GM19395 (cell line): ENCODE results near the gene SP1.
"Not testable (repeated sequence)": the region's sequence is repeated elsewhere in the genome, so short reads cannot be mapped to it uniquely, and the experiment has no call there.

Experiments used
- ATAC-seq: cut with Tn5 transposase; IDR thresholded peaks from one replicate; pipeline ENCODE4 v1.9.1; 2021; ENCODE audit warnings: mild to moderate bottlenecking, moderate library complexity; ENCODE audit not compliant: unreplicated experiment

Gene SP1

DNA sequence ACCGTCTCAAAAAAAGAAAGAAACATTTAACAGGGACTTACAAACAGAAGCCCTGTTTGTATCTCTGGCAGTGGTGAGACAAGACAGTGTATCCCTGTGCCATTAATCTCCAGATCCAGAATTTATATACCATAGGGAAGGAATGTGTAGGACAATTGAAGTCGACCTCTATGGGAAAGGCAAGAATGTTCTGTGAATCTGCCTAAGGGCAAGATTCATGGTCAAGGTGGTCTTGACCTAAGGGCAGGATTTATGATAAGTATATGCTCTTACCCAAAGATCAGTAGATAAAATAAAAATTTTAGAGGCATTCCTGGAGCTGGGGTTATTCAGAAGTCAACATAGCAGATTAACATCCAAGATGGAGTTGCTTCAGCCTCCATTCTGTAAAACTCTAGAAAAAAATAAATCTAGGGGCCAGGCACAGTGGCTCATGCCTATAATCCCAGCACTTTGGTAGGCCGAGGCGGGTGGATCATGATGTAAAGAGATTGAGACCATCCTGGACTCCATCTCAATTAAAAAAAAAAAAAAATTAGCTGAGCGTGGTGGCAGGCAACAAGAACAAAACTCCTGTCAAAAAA lies 21.0 kb upstream of the SP1 start:
- ATAC-seq = no peak

DNA sequence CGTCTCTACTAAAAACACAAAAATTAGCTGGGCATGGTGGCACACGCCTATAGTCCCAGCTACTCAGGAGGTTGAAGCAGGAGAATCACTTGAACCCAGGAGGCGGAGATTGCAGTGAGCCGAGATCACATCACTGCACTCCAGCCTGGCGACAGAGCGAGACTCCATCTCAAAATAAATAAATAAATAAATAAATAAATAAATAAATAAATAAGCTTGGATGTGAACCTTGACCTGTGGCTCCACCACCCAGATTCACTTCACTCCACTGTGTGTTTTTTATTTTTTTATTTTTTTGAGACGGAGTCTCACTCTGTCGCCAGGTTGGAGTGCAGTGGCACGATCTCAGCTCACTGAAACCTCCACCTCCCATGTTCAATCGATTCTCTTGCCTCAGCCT lies 18.3 kb upstream of the SP1 start:
- not testable (repeated sequence) for ATAC-seq

DNA sequence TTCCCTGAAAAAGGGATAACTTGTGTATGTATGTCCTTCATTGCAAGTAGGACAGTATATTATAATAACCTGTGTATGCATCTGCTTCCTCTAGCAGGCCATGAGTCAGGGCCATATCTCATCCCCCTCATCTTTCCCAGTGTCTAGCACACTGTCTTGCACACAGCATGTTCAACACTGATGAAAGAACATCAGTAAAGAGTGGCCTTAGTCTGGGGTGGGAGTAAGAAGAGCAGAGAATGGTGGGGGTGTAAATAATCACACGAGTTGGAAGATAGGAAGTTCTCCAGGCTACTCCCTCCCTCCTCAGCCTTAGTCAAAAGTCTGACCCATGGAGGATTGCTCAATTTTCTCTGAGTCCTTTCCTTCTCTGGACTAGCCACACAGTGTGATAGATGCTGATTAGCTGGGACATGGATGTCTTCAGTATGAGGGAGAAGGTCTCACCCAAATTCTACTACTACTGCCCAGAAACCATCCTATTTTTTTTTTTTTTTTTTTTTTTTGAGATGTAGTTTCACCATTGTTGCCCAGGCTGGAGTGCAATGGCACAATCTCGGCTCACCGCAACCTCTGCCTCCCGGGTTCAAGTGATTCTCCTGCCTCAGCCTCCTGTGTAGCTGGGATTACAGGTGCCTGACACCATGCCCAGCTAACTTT lies 14.6 kb upstream of the SP1 start:
- no peak for ATAC-seq

DNA sequence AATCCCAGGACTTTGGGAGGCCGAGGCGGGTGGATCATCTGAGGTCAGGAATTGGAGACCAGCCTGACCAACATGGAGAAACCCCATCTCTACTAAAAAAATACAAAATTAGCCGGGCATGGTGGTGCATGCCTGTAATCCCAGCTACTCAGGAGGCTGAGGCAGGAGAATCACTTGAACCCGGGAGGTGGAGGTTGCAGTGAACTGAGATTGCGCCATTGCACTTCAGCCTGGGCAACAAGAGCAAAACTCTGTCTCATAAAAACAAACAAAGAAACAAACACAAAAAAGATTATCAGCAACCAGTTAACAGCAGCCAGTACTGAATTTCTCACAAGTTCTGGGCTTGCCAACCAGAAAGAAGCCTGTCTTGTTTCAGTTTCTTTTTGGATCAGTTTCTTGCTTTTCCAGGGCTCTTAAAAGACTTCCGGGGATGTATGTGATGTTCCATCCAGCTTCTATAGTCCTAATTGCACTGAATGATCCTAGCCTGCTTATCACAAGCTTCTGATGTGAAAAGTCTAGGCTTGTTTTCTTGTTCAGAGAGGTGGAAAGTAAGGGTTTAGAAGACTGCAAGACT lies 6.3 kb upstream of the SP1 start:
- not testable (repeated sequence) for ATAC-seq

DNA sequence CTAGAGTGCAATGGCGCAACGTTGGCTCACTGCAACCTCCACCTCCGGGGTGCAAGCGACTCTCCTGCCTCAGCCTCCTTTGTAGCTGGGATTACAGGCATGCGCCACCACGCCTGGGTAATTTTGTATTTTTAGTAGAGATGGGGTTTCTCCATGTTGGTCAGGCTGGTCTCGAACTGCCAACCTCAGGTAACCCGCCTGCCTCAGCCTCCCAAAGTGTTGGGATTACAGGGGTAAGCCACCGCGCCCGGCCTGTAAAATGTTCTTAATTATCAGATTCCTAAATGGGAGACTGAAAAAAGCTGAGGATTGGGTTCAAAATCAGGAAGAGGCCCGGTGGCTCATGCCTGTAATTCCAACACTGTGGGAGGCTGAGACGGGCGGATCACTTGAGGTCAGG lies 5.7 kb upstream of the SP1 start:
- ATAC-seq = not testable (repeated sequence)

DNA sequence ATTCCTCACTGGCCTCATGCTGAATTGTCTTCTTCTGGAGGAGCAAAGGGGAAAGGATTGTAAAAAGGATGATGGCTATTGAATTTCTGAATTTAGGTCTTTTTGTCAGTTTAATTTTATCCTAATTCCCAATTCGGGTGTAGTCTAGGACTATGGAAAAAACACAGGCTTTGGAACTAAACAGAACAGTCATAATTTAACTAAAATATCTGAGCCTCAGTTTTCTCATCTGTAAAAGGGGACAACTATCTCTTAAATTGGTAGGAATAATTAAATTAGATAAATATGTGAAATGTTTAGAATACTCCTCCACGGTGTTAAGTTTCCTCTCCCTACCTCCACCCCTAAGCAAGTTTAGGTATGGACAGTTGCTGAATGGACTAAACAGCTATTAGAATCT lies 3.2 kb upstream of the SP1 start:
- ATAC-seq = no peak

GRCh38 chr12:53378222-53378621 lies 1.8 kb upstream of the SP1 start:
- no peak for ATAC-seq

DNA sequence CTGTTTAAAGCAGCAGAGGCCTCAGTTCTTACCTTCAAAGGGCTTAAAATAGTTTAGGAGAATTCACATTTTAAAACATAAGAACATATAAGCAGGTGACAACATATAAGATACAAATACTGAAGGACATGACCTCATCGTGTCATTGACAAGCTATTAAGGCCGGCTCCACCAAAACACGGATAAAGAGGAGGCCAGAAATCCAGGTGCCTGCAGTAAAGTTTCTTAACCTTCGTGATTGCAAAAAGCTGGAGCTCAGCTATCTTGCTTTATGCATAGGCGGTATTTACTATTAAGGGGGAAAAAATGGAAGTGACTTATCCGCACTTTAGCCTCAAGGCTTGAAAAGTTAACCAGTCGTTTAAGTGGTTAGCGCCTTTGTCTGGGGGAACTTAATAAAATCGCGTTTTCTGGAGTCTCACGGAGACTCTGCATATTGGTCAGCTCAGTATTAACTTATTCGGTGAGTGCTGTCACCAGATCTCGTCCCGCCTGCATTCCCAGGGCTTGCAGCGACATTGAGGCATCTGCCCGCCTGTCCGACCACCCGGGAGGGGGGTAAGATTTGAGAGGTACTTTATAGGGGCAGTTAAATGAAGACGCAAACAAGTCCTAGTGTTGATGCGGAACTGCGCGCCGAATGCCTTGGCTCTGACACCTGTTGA lies 1.1 kb upstream of the SP1 start:
- ATAC-seq = no peak

DNA sequence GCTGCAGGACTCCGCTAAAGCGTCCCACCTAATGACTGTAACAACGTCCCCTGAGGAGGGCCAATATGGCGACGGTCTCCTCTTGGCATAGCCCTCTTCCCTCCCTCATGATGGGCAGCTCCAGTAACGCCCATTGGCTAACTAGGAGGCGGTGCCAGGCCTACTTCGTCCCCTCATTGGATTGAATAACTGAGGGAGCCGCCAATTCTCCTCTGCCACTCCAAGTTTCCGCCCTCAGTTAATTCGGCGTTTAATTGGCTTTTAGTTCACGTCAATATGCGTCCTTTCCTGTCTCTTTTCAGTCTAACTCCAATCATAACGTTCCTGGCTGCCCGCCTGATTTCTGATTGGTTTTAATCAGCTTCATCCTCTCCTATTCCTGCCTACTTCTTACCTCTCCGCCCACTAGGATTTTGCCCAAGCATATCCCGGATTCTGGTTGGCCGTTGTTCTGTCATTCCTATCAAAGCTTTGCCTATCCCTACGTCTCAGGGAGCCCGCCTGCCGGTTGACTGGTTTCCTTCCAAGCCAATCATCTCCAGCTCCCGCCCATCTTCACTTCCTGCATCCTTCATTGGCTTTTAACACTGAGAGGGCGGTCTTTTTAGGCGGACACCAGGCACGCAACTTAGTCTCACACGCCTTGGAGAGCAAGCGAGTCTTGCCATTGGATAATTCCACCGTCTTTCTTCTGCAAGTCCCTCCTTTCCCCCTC lies 430 bp upstream of the SP1 start:
- peak; percentile 79 for ATAC-seq

GRCh38 chr12:53380794-53381730 lies 1.1 kb downstream of the SP1 start:
- no peak for ATAC-seq

DNA sequence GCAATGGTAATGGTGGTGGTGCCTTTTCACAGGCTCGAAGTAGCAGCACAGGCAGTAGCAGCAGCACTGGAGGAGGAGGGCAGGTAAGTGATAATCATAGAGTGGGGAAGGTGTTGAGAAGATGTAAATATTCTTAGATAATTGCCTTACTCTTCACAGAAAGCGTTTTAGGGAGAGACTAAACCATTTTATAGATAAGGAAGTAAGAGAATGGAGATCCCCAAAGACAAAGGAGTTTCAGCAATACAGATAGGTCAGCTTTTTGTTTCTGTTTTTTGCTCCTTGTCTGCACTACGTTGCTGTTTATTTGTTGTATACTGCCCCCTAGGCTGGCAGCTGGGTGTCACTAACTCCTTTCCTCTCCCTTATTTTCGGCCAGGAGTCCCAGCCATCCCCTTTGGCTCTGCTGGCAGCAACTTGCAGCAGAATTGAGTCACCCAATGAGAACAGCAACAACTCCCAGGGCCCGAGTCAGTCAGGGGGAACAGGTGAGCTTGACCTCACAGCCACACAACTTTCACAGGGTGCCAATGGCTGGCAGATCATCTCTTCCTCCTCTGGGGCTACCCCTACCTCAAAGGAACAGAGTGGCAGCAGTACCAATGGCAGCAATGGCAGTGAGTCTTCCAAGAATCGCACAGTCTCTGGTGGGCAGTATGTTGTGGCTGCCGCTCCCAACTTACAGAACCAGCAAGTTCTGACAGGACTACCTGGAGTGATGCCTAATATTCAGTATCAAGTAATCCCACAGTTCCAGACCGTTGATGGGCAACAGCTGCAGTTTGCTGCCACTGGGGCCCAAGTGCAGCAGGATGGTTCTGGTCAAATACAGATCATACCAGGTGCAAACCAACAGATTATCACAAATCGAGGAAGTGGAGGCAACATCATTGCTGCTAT lies 2.0 kb downstream of the SP1 start:
- no peak for ATAC-seq

- ATAC-seq = no peak
Observed at GRCh38 chr12:53383258-53383657, 3.3 kb downstream of the SP1 start.

DNA sequence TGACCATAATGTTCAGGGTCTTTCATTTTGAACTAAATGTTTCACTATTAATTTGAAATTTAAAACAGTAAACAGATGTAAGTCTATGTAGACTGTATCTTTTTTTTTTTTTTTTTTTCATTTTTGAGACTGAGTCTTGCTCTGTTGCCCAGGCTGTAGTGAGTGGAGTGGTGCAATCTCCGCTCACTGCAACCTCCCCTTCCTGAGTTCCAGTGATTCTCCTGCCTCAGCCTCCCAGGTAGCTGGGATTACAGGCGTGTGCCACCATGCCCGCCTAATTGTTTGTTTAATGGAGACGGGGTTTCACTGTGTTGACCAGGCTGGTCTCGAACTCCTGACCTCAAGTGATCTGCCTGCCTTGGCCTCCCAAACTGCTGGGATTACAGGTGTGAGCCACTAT lies 6.4 kb downstream of the SP1 start:
- not testable (repeated sequence) for ATAC-seq

GRCh38 chr12:53388932-53389331 lies 9.0 kb downstream of the SP1 start:
- ATAC-seq = no peak

DNA sequence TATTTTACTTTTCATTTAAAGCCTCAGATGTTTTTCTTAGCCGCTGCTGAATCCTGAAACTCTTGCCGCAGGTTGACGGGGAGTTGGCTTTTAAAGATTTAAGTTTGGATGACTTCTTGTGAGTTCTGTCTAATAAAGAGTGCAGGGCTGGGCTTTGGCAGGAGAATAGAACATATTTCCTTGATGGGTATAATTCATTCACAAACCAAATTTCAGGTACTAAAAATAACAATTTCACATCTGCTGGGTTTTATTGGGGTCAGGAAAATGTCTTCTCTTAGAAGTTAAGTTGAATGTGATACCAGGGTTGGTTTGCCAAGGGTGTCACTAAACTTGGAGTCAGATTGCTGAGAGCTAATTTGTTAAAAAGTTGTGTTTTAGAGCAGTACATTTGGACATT lies 9.7 kb downstream of the SP1 start:
- ATAC-seq = no peak

- ATAC-seq = no peak
Observed at GRCh38 chr12:53391724-53392123, 11.7 kb downstream of the SP1 start.

DNA sequence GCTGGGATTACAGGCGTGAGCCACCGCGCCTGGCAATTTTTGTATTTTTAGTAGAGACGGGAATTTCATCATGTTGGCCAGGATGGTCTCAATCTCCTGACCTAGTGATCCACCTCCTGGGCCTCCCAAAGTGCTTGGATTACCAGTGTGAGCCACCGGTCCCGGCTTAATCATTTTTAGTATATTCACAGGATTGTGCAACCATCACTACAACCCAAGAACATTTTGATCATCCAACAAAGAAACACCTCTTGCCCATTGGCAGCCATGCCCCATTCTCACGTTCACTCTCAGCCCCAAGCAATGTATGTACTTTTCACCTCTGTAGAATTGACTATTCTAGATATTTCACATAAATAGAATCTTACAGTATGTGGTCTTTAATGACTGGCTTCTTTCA lies 19.9 kb downstream of the SP1 start:
- ATAC-seq = no peak

DNA sequence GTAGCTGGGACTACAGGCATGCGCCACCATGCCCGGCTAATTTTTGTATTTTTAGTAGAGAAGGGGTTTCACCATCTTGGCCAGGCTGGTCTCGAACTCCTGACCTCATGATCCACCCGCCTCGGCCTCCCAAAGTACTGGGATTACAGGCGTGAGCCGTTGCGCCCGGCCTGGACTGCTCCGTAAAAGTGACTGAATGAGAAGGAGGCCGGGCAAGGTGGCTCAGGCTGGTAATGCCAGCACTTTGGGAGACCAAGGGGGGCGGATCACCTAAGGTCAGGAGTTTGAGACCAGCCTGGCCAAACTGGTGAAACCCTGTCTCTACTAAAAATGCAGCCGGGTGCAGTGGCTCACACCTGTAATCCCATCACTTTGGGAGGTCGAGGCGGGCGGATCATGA lies 22.4 kb downstream of the SP1 start:
- not testable (repeated sequence) for ATAC-seq

DNA sequence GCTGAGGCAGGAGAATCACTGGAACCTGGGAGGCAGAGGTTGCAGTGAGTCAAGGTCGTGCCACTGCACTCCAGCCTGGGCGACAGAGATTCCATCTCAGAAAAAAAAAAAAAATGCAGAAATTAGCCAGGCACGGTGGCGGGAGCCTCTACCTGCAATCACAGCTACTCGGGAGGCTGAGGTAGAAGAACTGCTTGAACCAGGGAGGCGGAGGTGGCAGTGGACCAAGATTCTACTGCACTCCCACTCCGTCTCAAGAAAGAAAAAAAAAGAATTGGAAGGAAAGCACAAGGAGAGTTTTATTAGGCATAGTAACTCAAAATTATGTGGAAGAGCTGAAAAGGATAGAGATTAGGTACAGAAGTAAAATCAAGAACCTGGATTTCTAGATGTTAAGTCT lies 22.9 kb downstream of the SP1 start:
- no peak for ATAC-seq
